Fibroblast of mammary gland (primary cell): ENCODE measurements around the gene KLHL20.
"Not testable (repeated sequence)": the region's sequence is repeated elsewhere in the genome, so short reads cannot be mapped to it uniquely, and the experiment has no call there.

Experiments used
- DNase-seq: peaks from one replicate; pipeline ENCODE4 v3.0.0-alpha.2; 2010; ENCODE audit warnings: low read depth
- H3K4me3 ChIP-seq: 2 replicates; pipeline ENCODE4 v1.5.1; 2011; ENCODE audit warnings: low read depth, mild to moderate bottlenecking, low read length, moderate library complexity; ENCODE audit not compliant: control insufficient read depth
- CTCF ChIP-seq: conservative IDR thresholded peaks from 2 replicates; pipeline ENCODE4 v1.5.1; 2011; ENCODE audit warnings: low read depth, low read length, inconsistent platforms; ENCODE audit not compliant: control insufficient read depth, insufficient read depth

The KLHL20 gene

GRCh38 chr1:173715538-173715844 is 710 bp downstream of the KLHL20 start:
- DNase-seq, result no peak
- H3K4me3 ChIP-seq, result peak overlapping the region; percentile 86
- no peak for TF ChIP-seq CTCF

- DNase-seq, result peak; percentile 1
- TF ChIP-seq CTCF, result no peak
Measured at GRCh38 chr1:173717238-173717637, 2.5 kb downstream of the KLHL20 start.

GRCh38 chr1:173731331-173731730 is 16.6 kb downstream of the KLHL20 start:
- H3K4me3 ChIP-seq, DNase-seq: not testable (repeated sequence)

More at GRCh38 chr1:173717238-173717637, 2.5 kb downstream of the KLHL20 start:
- no peak overlapping the region for H3K4me3 ChIP-seq

- DNase-seq, result no peak
- no peak overlapping the region for H3K4me3 ChIP-seq
- TF ChIP-seq CTCF, result no peak
Measured at GRCh38 chr1:173733912-173734311, 19.1 kb downstream of the KLHL20 start.

GRCh38 chr1:173736104-173736503 is 21.3 kb downstream of the KLHL20 start:
- DNase-seq, H3K4me3 ChIP-seq: not testable (repeated sequence)

- no peak for DNase-seq
- H3K4me3 ChIP-seq, result no peak overlapping the region
- no peak for TF ChIP-seq CTCF
Measured at GRCh38 chr1:173742203-173742886, 27.6 kb downstream of the KLHL20 start.

- no peak for TF ChIP-seq CTCF
- H3K4me3 ChIP-seq, result no peak overlapping the region
- DNase-seq, result no peak
Measured at GRCh38 chr1:173744651-173745050, 29.9 kb downstream of the KLHL20 start.

GRCh38 chr1:173749137-173749536 is 34.4 kb downstream of the KLHL20 start:
- no peak for DNase-seq
- TF ChIP-seq CTCF, result no peak

More at GRCh38 chr1:173749137-173749536, 34.4 kb downstream of the KLHL20 start:
- no peak overlapping the region for H3K4me3 ChIP-seq
